Measurements from ENCODE around the gene OR5F1. TPM values are rescaled to one million over a fixed set of nuclear protein-coding genes. Genes with fewer than 3 reads are reported as not detected.

Gene OR5F1
- not detected for polyA plus RNA-seq (2013, experiment 1 of 2)
- not detected for polyA plus RNA-seq (2013, experiment 2 of 2)

GRCh38 chr11:55994525-55994924 is at the start of gene OR5F1:
TSS of gene OR5F1 (minus strand) at chr11:55994625. CDS start at chr11:55994625, 0 bp downstream.
- Histone ChIP-seq H3K23ac (ENCODE audit: low read length in 2 of 2) (no peak within 1 kb of the TSS), H2BK120ac (ENCODE audit: low read depth, low read length) (no peak within 1 kb of the TSS), H2AFZ (ENCODE audit: low read depth, low read length) (no peak within 1 kb of the TSS), H4K91ac (ENCODE audit: low read length) (no peak within 1 kb of the TSS), H3K36me3 (ENCODE audit: control insufficient read depth in 1 of 2, insufficient read depth in 2 of 2, low read depth in 1 of 2, low read length in 2 of 2) (no peaks in the 10 kb centered on the region), H3K14ac (ENCODE audit: low read length in 2 of 2) (no peak within 1 kb of the TSS), H2BK12ac (ENCODE audit: low read length in 2 of 2) (no peak within 1 kb of the TSS), H3K18ac (ENCODE audit: low read depth in 1 of 2, low read length in 2 of 2) (no peak within 1 kb of the TSS), H3K27me3 (ENCODE audit: control insufficient read depth in 1 of 2, insufficient read depth in 1 of 2, low read length in 2 of 2) (no peaks in the 10 kb centered on the region), H3K4me3 (ENCODE audit: insufficient read depth in 1 of 2, low read depth in 1 of 2, low read length in 2 of 2) (no peak within 1 kb of the TSS), H2AK5ac (ENCODE audit: low read length, severe bottlenecking) (no peak within 1 kb of the TSS), H3K79me1 (replicated peaks; ENCODE audit: low read length, poor library complexity, severe bottlenecking) (no peaks in the 10 kb centered on the region), H3K4me1 (ENCODE audit: control insufficient read depth, insufficient read depth, low read depth, low read length) (no peaks in the 10 kb centered on the region), H3K27ac (ENCODE audit: low read length, poor library complexity, severe bottlenecking) (no peak within 1 kb of the TSS), H2BK15ac (ENCODE audit: low read depth, poor library complexity, severe bottlenecking) (no peak within 1 kb of the TSS), H4K8ac (ENCODE audit: low read length) (no peak within 1 kb of the TSS), H3K4me2 (ENCODE audit: low read length, poor library complexity, severe bottlenecking) (no peak within 1 kb of the TSS), H2BK5ac (ENCODE audit: low read depth, low read length, poor library complexity, severe bottlenecking) (no peak within 1 kb of the TSS), H3K9ac (ENCODE audit: low read length) (no peak within 1 kb of the TSS), H3K4ac (ENCODE audit: low read depth in 1 of 2, low read length in 2 of 2) (no peak within 1 kb of the TSS), H3K9me3 (ENCODE audit: control insufficient read depth, low read length) (peaks cover 11% of the 10 kb centered on the region)
- WGBS = no CpG with 5 or more reads among the region's 2 CpGs
- no peak for DNase-seq

- Histone ChIP-seq H3K27me3 (ENCODE audit: control insufficient read depth in 1 of 2, insufficient read depth in 1 of 2, low read length in 2 of 2) (no peaks in the 10 kb centered on the region), H3K18ac (ENCODE audit: low read depth in 1 of 2, low read length in 2 of 2) (no peak within 1 kb of the TSS), H2BK15ac (ENCODE audit: low read depth, poor library complexity, severe bottlenecking) (no peak within 1 kb of the TSS), H3K4me1 (ENCODE audit: control insufficient read depth, insufficient read depth, low read depth, low read length) (no peaks in the 10 kb centered on the region), H3K79me1 (replicated peaks; ENCODE audit: low read length, poor library complexity, severe bottlenecking) (no peaks in the 10 kb centered on the region), H3K9ac (ENCODE audit: low read length) (no peak within 1 kb of the TSS), H3K4ac (ENCODE audit: low read depth in 1 of 2, low read length in 2 of 2) (no peak within 1 kb of the TSS), H3K23ac (ENCODE audit: low read length in 2 of 2) (no peak within 1 kb of the TSS), H3K36me3 (ENCODE audit: control insufficient read depth in 1 of 2, insufficient read depth in 2 of 2, low read depth in 1 of 2, low read length in 2 of 2) (no peaks in the 10 kb centered on the region), H3K4me3 (ENCODE audit: insufficient read depth in 1 of 2, low read depth in 1 of 2, low read length in 2 of 2) (no peak within 1 kb of the TSS), H3K4me2 (ENCODE audit: low read length, poor library complexity, severe bottlenecking) (no peak within 1 kb of the TSS), H2BK120ac (ENCODE audit: low read depth, low read length) (no peak within 1 kb of the TSS), H2BK5ac (ENCODE audit: low read depth, low read length, poor library complexity, severe bottlenecking) (no peak within 1 kb of the TSS), H2AFZ (ENCODE audit: low read depth, low read length) (no peak within 1 kb of the TSS), H4K91ac (ENCODE audit: low read length) (no peak within 1 kb of the TSS), H2BK12ac (ENCODE audit: low read length in 2 of 2) (no peak within 1 kb of the TSS), H3K14ac (ENCODE audit: low read length in 2 of 2) (no peak within 1 kb of the TSS), H3K9me3 (ENCODE audit: control insufficient read depth, low read length) (no peaks in the 10 kb centered on the region), H2AK5ac (ENCODE audit: low read length, severe bottlenecking) (no peak within 1 kb of the TSS), H3K27ac (ENCODE audit: low read length, poor library complexity, severe bottlenecking) (no peak within 1 kb of the TSS), H4K8ac (ENCODE audit: low read length) (no peak within 1 kb of the TSS)
- DNase-seq = no peak
Measured at GRCh38 chr11:56027354-56027753, 32.9 kb upstream of the OR5F1 start, which contains the start of gene OR5AS1. TSS of gene OR5AS1 (plus strand) at chr11:56027654. CDS start at chr11:56030419, 2,765 bp downstream.

DNA sequence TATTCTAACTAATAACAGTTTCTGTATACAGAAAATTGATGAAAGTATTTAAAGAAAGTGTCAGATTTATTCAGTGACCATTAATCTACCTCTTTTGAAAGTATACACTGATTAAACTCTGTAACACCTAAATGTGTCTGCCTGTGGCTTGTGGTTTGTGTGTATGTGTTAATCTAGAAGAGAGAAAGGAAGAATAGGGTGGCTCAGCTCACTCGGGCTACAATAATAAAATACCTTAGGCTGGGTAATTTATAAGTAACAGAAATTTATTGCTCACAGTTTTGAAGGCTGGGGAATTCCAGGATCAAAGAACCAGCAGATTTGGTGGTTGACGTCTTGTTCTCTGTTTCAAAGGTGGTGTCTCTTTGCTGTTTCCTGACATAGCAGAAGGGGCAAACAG is 19.4 kb upstream of the OR5F1 start:
- Histone ChIP-seq H3K4me3 (ENCODE audit: insufficient read depth in 1 of 2, low read depth in 1 of 2, low read length in 2 of 2) (no peak overlapping the region), H3K4ac (ENCODE audit: low read depth in 1 of 2, low read length in 2 of 2) (no peak overlapping the region), H3K23ac (ENCODE audit: low read length in 2 of 2) (no peak overlapping the region), H3K9ac (ENCODE audit: low read length) (no peak overlapping the region), H3K4me2 (ENCODE audit: low read length, poor library complexity, severe bottlenecking) (no peak overlapping the region), H2BK12ac (ENCODE audit: low read length in 2 of 2) (no peak overlapping the region), H4K91ac (ENCODE audit: low read length) (no peak overlapping the region), H3K36me3 (ENCODE audit: control insufficient read depth in 1 of 2, insufficient read depth in 2 of 2, low read depth in 1 of 2, low read length in 2 of 2) (no peaks in the 10 kb centered on the region), H3K18ac (ENCODE audit: low read depth in 1 of 2, low read length in 2 of 2) (no peak overlapping the region), H3K27me3 (ENCODE audit: control insufficient read depth in 1 of 2, insufficient read depth in 1 of 2, low read length in 2 of 2) (no peaks in the 10 kb centered on the region), H2BK15ac (ENCODE audit: low read depth, poor library complexity, severe bottlenecking) (no peak overlapping the region), H3K14ac (ENCODE audit: low read length in 2 of 2) (no peak overlapping the region), H3K4me1 (ENCODE audit: control insufficient read depth, insufficient read depth, low read depth, low read length) (no peaks in the 10 kb centered on the region), H4K8ac (ENCODE audit: low read length) (no peak overlapping the region), H2BK5ac (ENCODE audit: low read depth, low read length, poor library complexity, severe bottlenecking) (no peak overlapping the region), H3K79me1 (replicated peaks; ENCODE audit: low read length, poor library complexity, severe bottlenecking) (no peaks in the 10 kb centered on the region), H3K27ac (ENCODE audit: low read length, poor library complexity, severe bottlenecking) (no peak overlapping the region), H3K9me3 (ENCODE audit: control insufficient read depth, low read length) (peaks cover 8% of the 10 kb centered on the region), H2BK120ac (ENCODE audit: low read depth, low read length) (no peak overlapping the region), H2AFZ (ENCODE audit: low read depth, low read length) (no peak overlapping the region), H2AK5ac (ENCODE audit: low read length, severe bottlenecking) (no peak overlapping the region)
- WGBS = 74% methylated on average over 2 of the region's 2 CpGs
- DNase-seq = no peak

GRCh38 chr11:56010716-56011115 is 16.3 kb upstream of the OR5F1 start:
- no peak overlapping the region for H3K14ac ChIP-seq (ENCODE audit: low read length in 2 of 2)
- H3K79me1 ChIP-seq (replicated peaks; ENCODE audit: low read length, poor library complexity, severe bottlenecking) = no peaks in the 10 kb centered on the region
- H3K27ac ChIP-seq (ENCODE audit: low read length, poor library complexity, severe bottlenecking) = no peak overlapping the region

More at GRCh38 chr11:56010716-56011115, 16.3 kb upstream of the OR5F1 start:
- no peaks in the 10 kb centered on the region for H3K27me3 ChIP-seq (ENCODE audit: control insufficient read depth in 1 of 2, insufficient read depth in 1 of 2, low read length in 2 of 2)
- no peak overlapping the region for H3K4me3 ChIP-seq (ENCODE audit: insufficient read depth in 1 of 2, low read depth in 1 of 2, low read length in 2 of 2)
- no peak overlapping the region for H2AFZ ChIP-seq (ENCODE audit: low read depth, low read length)
- no peak overlapping the region for H3K4me2 ChIP-seq (ENCODE audit: low read length, poor library complexity, severe bottlenecking)
- no peak overlapping the region for H3K23ac ChIP-seq (ENCODE audit: low read length in 2 of 2)
- H4K91ac ChIP-seq (ENCODE audit: low read length) = no peak overlapping the region
- no peak overlapping the region for H2AK5ac ChIP-seq (ENCODE audit: low read length, severe bottlenecking)
- no peaks in the 10 kb centered on the region for H3K4me1 ChIP-seq (ENCODE audit: control insufficient read depth, insufficient read depth, low read depth, low read length)
- no peak overlapping the region for H3K9ac ChIP-seq (ENCODE audit: low read length)
- H3K18ac ChIP-seq (ENCODE audit: low read depth in 1 of 2, low read length in 2 of 2) = no peak overlapping the region
- no peak overlapping the region for H3K4ac ChIP-seq (ENCODE audit: low read depth in 1 of 2, low read length in 2 of 2)
- H4K8ac ChIP-seq (ENCODE audit: low read length) = no peak overlapping the region
- H2BK12ac ChIP-seq (ENCODE audit: low read length in 2 of 2) = no peak overlapping the region
- no peak overlapping the region for H2BK5ac ChIP-seq (ENCODE audit: low read depth, low read length, poor library complexity, severe bottlenecking)
- no peaks in the 10 kb centered on the region for H3K36me3 ChIP-seq (ENCODE audit: control insufficient read depth in 1 of 2, insufficient read depth in 2 of 2, low read depth in 1 of 2, low read length in 2 of 2)
- DNase-seq = no peak
- no peak overlapping the region for H2BK15ac ChIP-seq (ENCODE audit: low read depth, poor library complexity, severe bottlenecking)
- no peak overlapping the region for H2BK120ac ChIP-seq (ENCODE audit: low read depth, low read length)
- H3K9me3 ChIP-seq (ENCODE audit: control insufficient read depth, low read length) = peaks cover 12% of the 10 kb centered on the region

Data from mesenchymal stem cell (in vitro differentiated cells and primary cell).